ENCODE measurements around the gene FHAD1. TPM values are rescaled to one million over a fixed set of nuclear protein-coding genes. Genes with fewer than 3 reads are reported as not detected.
A peak's percentile ranks its signal among the peaks of the same experiment; 100 is the strongest.

FHAD1 gene
- total and polyA plus RNA-seq, 10 of the 15 experiments (the other 5 are each of a cell fraction or from before 2014, with no cell fraction given): 0.09 to 1.0 (median 0.32) TPM; not detected in 2

DNA sequence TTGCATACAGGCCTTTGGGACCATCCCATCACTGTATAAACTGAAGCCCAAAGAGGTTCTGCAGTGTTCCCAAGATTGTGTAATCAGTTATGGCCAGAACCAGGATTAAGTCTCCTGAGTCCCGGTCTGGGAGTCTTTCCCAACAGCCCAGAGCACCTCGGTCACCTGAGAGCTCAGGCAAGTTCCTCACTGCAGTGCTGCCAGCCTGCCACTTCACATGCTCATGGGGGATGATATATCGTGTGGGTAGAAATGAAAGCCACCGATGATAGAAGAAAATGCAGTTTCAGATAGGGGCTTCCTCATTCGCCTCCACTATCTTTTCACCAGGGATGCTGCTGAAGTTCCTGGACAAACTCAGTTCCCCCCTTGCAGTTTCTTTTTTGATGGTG is 30.4 kb downstream of the FHAD1 start:
- Histone ChIP-seq H3K79me2 (ENCODE audit: control insufficient read depth, insufficient read depth, low read length) (no peaks in the 10 kb centered on the region), H3K4me3 (no peak overlapping the region), H4K20me1 (ENCODE audit: control insufficient read depth, insufficient read depth) (no peaks in the 10 kb centered on the region), H3K9me3 (replicated peaks; ENCODE audit: control insufficient read depth, insufficient read depth, low read length) (no peaks in the 10 kb centered on the region), H3K4me1 (ENCODE audit: control insufficient read depth, insufficient read depth, low read length) (no peaks in the 10 kb centered on the region), H3K9ac (ENCODE audit: control insufficient read depth, insufficient read depth, low read length) (no peak overlapping the region), H3K4me2 (ENCODE audit: control insufficient read depth, insufficient read depth) (no peak overlapping the region), H3K36me3 (ENCODE audit: control insufficient read depth in 2 of 2, insufficient read depth in 2 of 2, low read length in 1 of 2) (no peaks in the 10 kb centered on the region), H3K27me3 (replicated peaks in 1 of 2; ENCODE audit: control insufficient read depth in 2 of 2, insufficient read depth in 2 of 2, low read length in 1 of 2) (no peaks in the 10 kb centered on the region; a peak in 1 of 4 replicates), H3K27ac (ENCODE audit: control insufficient read depth, insufficient read depth) (no peak overlapping the region), H2AFZ (ENCODE audit: control insufficient read depth, low read depth, low read length) (no peak overlapping the region)
- 36% methylated on average over 5 of the region's 5 CpGs for WGBS (ENCODE audit: insufficient coverage, insufficient replicate concordance, low lambda C conversion rate, missing lambda C conversion rate)
- ChIA-PET CTCF (interaction anchor here (0.6 to 9.2 kb wide), 4 partner anchors 27 to 154 kb away, joined by 3 to 219 read pairs (median 6); no protein-coding TSS in a partner anchor), RAD21 (ENCODE audit: unreplicated experiment) (no interaction called here), SMC1A (ENCODE audit: uncharacterized antibody, unreplicated experiment) (interaction anchor here (0.8 kb wide), 1 partner anchor 149 kb away, joined by 5 read pairs; no protein-coding TSS in a partner anchor), POLR2A (no interaction called here)
- no peak for TF ChIP-seq KDM1A (IDR thresholded peaks at IDR 0.05; ENCODE audit: borderline replicate concordance)
- no TSS peak for BruUV-seq (replicated peaks)
- FAIRE-seq (no peak), ATAC-seq (no peak), DNase-seq (ENCODE audit: low read depth, low spot score) (no peak)
- in situ Hi-C loops (cut with MboI): no loop called here
- intact Hi-C loops (cut with micrococcal nuclease; ENCODE audit: unreplicated experiment): no loop called here

DNA sequence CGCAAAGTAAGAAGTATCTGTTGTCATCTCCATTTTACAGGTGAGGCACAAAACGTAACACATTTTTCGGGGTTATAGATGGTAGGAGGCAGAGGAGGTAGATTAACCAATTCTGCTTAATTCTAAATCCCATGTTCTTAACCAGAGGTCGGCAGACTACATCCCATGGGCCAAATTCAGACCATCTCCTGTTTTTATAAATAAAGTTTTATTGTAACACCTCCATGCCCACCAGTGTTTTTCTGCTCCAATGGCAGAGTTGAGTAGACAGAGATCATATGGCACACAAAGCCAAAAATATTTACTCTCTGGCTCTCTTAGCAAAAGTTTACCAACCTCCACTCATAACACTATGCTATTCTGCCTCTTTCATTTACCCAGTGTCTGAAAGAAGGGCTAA is 30.9 kb downstream of the FHAD1 start:
- POLR2A ChIA-PET: no interaction called here
- no peak for FAIRE-seq
- 29% methylated on average over 4 of the region's 4 CpGs for WGBS (ENCODE audit: insufficient coverage, insufficient replicate concordance, low lambda C conversion rate, missing lambda C conversion rate)

More for the DNA sequence above, 30.9 kb downstream of the FHAD1 start:
- no peaks in the 10 kb centered on the region for H3K4me1 ChIP-seq (ENCODE audit: control insufficient read depth, insufficient read depth, low read length)
- no peak overlapping the region for H3K9ac ChIP-seq (ENCODE audit: control insufficient read depth, insufficient read depth, low read length)
- no peak overlapping the region for H2AFZ ChIP-seq (ENCODE audit: control insufficient read depth, low read depth, low read length)
- H4K20me1 ChIP-seq (ENCODE audit: control insufficient read depth, insufficient read depth): no peaks in the 10 kb centered on the region
- no peaks in the 10 kb centered on the region for H3K36me3 ChIP-seq (ENCODE audit: control insufficient read depth in 2 of 2, insufficient read depth in 2 of 2, low read length in 1 of 2)
- H3K4me2 ChIP-seq (ENCODE audit: control insufficient read depth, insufficient read depth): no peak overlapping the region
- no peak overlapping the region for H3K4me3 ChIP-seq
- CTCF ChIA-PET: interaction anchor here (9.2 kb wide), 1 partner anchor 147 kb away, joined by 219 read pairs; no protein-coding TSS in a partner anchor
- SMC1A ChIA-PET (ENCODE audit: uncharacterized antibody, unreplicated experiment): no interaction called here
- DNase-seq (ENCODE audit: low read depth, low spot score) (no peak), ATAC-seq (no peak)
- TF ChIP-seq IKZF1 (conservative IDR thresholded peaks at IDR 0.05): no peak
- TF ChIP-seq, protein P1, sequence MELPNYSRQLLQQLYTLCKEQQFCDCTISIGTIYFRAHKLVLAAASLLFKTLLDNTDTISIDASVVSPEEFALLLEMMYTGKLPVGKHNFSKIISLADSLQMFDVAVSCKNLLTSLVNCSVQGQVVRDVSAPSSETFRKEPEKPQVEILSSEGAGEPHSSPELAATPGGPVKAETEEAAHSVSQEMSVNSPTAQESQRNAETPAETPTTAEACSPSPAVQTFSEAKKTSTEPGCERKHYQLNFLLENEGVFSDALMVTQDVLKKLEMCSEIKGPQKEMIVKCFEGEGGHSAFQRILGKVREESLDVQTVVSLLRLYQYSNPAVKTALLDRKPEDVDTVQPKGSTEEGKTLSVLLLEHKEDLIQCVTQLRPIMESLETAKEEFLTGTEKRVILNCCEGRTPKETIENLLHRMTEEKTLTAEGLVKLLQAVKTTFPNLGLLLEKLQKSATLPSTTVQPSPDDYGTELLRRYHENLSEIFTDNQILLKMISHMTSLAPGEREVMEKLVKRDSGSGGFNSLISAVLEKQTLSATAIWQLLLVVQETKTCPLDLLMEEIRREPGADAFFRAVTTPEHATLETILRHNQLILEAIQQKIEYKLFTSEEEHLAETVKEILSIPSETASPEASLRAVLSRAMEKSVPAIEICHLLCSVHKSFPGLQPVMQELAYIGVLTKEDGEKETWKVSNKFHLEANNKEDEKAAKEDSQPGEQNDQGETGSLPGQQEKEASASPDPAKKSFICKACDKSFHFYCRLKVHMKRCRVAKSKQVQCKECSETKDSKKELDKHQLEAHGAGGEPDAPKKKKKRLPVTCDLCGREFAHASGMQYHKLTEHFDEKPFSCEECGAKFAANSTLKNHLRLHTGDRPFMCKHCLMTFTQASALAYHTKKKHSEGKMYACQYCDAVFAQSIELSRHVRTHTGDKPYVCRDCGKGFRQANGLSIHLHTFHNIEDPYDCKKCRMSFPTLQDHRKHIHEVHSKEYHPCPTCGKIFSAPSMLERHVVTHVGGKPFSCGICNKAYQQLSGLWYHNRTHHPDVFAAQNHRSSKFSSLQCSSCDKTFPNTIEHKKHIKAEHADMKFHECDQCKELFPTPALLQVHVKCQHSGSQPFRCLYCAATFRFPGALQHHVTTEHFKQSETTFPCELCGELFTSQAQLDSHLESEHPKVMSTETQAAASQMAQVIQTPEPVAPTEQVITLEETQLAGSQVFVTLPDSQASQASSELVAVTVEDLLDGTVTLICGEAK (IDR thresholded peaks at IDR 0.05; ENCODE audit: borderline replicate concordance): peak; percentile 60
- intact Hi-C loops (cut with micrococcal nuclease; ENCODE audit: unreplicated experiment): no loop called here
- H3K27me3 ChIP-seq (replicated peaks in 1 of 2; ENCODE audit: control insufficient read depth in 2 of 2, insufficient read depth in 2 of 2, low read length in 1 of 2): no peaks in the 10 kb centered on the region; a peak in 1 of 4 replicates
- H3K79me2 ChIP-seq (ENCODE audit: control insufficient read depth, insufficient read depth, low read length): no peaks in the 10 kb centered on the region
- BruUV-seq (replicated peaks): no TSS peak
- no peak overlapping the region for H3K27ac ChIP-seq (ENCODE audit: control insufficient read depth, insufficient read depth)
- H3K9me3 ChIP-seq (replicated peaks; ENCODE audit: control insufficient read depth, insufficient read depth, low read length): no peaks in the 10 kb centered on the region
- RAD21 ChIA-PET (ENCODE audit: unreplicated experiment): no interaction called here
- in situ Hi-C loops (cut with MboI): no loop called here
